ENCODE data around the gene TREX2.

DNA sequence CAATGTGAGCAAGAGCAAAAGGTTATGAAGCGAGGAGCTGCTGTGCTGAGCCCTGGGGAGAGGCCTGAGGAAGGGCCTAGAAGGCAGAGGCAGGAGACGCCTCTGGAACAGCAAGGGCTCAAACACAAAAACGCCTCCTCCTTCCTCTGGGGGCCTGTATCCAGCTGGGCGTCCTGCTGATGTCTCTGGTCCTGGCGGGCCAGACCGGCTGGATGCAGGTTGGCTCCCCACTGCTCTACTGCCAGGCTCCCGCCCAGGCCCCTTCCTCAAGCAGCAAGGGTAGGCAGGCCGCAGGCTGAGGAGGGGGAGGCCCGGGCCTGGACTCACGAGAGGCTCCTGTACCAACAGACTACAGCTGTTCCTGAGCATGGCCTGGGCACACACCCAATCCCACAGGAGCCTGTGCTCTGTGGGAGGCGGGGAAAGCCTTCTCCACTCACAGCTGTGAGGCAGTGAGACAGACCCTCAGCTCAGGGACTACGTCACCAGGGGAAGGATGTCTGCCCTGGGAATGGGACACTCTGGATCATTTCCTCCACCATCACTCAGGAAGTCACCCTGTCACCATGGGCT lies 22.2 kb upstream of the TREX2 start:
- TF ChIP-seq POLR2AphosphoS5 (IDR thresholded peaks at IDR 0.05) (no peak), EP300 (IDR thresholded peaks at IDR 0.05) (no peak), POLR2A (IDR thresholded peaks at IDR 0.05) (no peak)
- TF ChIP-seq, protein P1, sequence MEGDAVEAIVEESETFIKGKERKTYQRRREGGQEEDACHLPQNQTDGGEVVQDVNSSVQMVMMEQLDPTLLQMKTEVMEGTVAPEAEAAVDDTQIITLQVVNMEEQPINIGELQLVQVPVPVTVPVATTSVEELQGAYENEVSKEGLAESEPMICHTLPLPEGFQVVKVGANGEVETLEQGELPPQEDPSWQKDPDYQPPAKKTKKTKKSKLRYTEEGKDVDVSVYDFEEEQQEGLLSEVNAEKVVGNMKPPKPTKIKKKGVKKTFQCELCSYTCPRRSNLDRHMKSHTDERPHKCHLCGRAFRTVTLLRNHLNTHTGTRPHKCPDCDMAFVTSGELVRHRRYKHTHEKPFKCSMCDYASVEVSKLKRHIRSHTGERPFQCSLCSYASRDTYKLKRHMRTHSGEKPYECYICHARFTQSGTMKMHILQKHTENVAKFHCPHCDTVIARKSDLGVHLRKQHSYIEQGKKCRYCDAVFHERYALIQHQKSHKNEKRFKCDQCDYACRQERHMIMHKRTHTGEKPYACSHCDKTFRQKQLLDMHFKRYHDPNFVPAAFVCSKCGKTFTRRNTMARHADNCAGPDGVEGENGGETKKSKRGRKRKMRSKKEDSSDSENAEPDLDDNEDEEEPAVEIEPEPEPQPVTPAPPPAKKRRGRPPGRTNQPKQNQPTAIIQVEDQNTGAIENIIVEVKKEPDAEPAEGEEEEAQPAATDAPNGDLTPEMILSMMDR (IDR thresholded peaks at IDR 0.05): no peak
